ENCODE measurements around the gene SGK2.

SGK2 gene

GRCh38 chr20:43558412-43559146 is at the start of gene SGK2:
Gene SGK2 (plus strand): TSS chr20:43559027. CDS start chr20:43566496, 7,469 bp downstream.
- no peak for DNase-seq

GRCh38 chr20:43511879-43512278 is 46.9 kb upstream of the SGK2 start:
- DNase-seq = no peak

- no peak for DNase-seq
Measured at GRCh38 chr20:43513372-43513930, 45.4 kb upstream of the SGK2 start.

- DNase-seq = peak; percentile 98
Measured at GRCh38 chr20:43513931-43514647, 44.7 kb upstream of the SGK2 start.

GRCh38 chr20:43514648-43514999 is 44.2 kb upstream of the SGK2 start:
- DNase-seq = no peak

- no peak for DNase-seq
Measured at GRCh38 chr20:43515628-43516027, 43.2 kb upstream of the SGK2 start.

- no peak for DNase-seq
Measured at GRCh38 chr20:43516251-43516824, 42.5 kb upstream of the SGK2 start.

- no peak for DNase-seq
Measured at GRCh38 chr20:43520074-43520630, 38.7 kb upstream of the SGK2 start.

- no peak for DNase-seq
Measured at GRCh38 chr20:43525021-43525420, 33.8 kb upstream of the SGK2 start.

GRCh38 chr20:43528258-43528875 is 30.5 kb upstream of the SGK2 start:
- no peak for DNase-seq

- no peak for DNase-seq
Measured at GRCh38 chr20:43529051-43529450, 29.8 kb upstream of the SGK2 start.

- DNase-seq = no peak
Measured at GRCh38 chr20:43529457-43530153, 29.2 kb upstream of the SGK2 start.

GRCh38 chr20:43530321-43531090 is 28.3 kb upstream of the SGK2 start:
- no peak for DNase-seq

- DNase-seq = no peak
Measured at GRCh38 chr20:43531091-43531443, 27.8 kb upstream of the SGK2 start.

- DNase-seq = no peak
Measured at GRCh38 chr20:43532416-43533055, 26.3 kb upstream of the SGK2 start.

GRCh38 chr20:43533060-43533459 is 25.8 kb upstream of the SGK2 start:
- DNase-seq = no peak

- DNase-seq = no peak
Measured at GRCh38 chr20:43534016-43534415, 24.8 kb upstream of the SGK2 start.

GRCh38 chr20:43534791-43535350 is 24.0 kb upstream of the SGK2 start:
- DNase-seq = no peak

GRCh38 chr20:43535370-43536004 is 23.3 kb upstream of the SGK2 start:
- DNase-seq = no peak

Data from CD4-positive, alpha-beta T cell treated with Interferon gamma for 1 hour (primary cell).